DND-41 (cell line): ENCODE data around the gene WDR46.

Source experiments
- EZH2 ChIP-seq: IDR thresholded peaks from 3 replicates; pipeline ENCODE4 v1.6.1; 2012; ENCODE audit warnings: borderline replicate concordance, low read depth, mild to moderate bottlenecking, moderate library complexity, low read length, inconsistent platforms; ENCODE audit not compliant: severe bottlenecking
- TF ChIP-seq, protein P1 (sequence below): IDR thresholded peaks from 2 replicates; pipeline ENCODE4 v1.5.1; 2012; ENCODE audit warnings: borderline replicate concordance, low read length, moderate library complexity, mild to moderate bottlenecking; ENCODE audit not compliant: poor library complexity, severe bottlenecking; ENCODE audit errors: extremely low read depth

DNA sequence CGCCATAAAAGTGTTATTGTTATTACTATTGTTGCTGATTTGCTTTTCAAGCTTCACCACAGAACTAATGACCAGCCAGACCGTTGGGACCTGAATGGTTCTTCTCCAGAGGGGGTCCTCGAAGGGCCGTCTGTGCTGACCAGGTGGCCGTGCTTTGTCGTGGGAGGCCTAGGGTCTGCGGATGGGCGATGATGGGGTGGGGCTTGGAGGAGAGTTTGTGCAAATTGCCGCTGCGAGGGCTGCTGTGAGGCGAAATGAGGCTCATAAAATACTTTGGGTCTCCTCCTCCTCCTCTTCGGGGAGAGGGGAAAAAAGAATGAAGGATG lies 34.5 kb upstream of the WDR46 start:
- TF ChIP-seq, protein P1, sequence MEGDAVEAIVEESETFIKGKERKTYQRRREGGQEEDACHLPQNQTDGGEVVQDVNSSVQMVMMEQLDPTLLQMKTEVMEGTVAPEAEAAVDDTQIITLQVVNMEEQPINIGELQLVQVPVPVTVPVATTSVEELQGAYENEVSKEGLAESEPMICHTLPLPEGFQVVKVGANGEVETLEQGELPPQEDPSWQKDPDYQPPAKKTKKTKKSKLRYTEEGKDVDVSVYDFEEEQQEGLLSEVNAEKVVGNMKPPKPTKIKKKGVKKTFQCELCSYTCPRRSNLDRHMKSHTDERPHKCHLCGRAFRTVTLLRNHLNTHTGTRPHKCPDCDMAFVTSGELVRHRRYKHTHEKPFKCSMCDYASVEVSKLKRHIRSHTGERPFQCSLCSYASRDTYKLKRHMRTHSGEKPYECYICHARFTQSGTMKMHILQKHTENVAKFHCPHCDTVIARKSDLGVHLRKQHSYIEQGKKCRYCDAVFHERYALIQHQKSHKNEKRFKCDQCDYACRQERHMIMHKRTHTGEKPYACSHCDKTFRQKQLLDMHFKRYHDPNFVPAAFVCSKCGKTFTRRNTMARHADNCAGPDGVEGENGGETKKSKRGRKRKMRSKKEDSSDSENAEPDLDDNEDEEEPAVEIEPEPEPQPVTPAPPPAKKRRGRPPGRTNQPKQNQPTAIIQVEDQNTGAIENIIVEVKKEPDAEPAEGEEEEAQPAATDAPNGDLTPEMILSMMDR, result no peak
- no peak for TF ChIP-seq EZH2
